ENCODE data around the gene BIK. TPM values are rescaled to one million over a fixed set of nuclear protein-coding genes. Genes with fewer than 3 reads are reported as not detected.

BIK gene
- total RNA-seq, 1 donor from 2014 or later, result 0.97 TPM

DNA sequence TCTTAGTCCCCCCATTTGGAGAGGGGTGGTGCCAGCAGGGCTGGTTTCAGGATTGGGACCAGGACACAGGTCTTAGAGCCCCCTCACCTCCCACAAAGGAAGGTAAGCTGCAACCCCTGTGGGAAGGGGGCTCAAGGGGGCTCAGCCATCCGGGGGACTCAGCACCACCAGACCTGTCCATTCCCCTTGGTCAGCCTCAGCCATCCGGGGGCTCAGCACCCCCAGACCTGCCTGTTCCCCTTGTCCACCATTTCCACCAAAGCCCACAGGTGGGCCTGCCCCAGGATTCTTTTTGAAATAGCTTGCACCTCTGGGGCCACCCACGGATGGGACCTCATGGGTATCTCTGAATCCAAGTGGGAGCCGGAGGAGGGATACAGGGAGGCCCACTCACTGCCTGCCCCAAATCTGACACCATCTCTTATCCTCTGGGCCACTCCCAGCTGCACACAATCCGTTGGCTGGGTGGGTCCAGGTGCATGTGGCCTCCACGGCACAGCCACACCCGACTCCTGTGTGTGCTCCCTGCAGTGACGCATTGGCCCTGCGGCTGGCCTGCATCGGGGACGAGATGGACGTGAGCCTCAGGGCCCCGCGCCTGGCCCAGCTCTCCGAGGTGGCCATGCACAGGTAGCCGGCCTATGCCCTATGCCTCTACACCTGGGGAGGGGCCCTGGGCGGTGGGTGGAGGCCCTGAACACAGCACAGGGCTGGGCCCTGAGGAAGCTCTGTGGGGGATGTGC lies 16.8 kb downstream of the BIK start:
- DNase-seq (ENCODE audit: low spot score), result no peak
- Mint-ChIP-seq H3K36me3 (ENCODE audit: low read depth, unreplicated experiment) (peaks cover 4% of the 10 kb centered on the region), H3K27ac (ENCODE audit: unreplicated experiment) (no peak overlapping the region), H3K4me3 (ENCODE audit: unreplicated experiment) (no peak overlapping the region), H3K4me1 (ENCODE audit: unreplicated experiment) (peaks cover 9% of the 10 kb centered on the region), H3K9me3 (ENCODE audit: unreplicated experiment) (no peaks in the 10 kb centered on the region), H3K27me3 (ENCODE audit: unreplicated experiment) (peaks cover 5% of the 10 kb centered on the region)
- TF ChIP-seq, protein P1, sequence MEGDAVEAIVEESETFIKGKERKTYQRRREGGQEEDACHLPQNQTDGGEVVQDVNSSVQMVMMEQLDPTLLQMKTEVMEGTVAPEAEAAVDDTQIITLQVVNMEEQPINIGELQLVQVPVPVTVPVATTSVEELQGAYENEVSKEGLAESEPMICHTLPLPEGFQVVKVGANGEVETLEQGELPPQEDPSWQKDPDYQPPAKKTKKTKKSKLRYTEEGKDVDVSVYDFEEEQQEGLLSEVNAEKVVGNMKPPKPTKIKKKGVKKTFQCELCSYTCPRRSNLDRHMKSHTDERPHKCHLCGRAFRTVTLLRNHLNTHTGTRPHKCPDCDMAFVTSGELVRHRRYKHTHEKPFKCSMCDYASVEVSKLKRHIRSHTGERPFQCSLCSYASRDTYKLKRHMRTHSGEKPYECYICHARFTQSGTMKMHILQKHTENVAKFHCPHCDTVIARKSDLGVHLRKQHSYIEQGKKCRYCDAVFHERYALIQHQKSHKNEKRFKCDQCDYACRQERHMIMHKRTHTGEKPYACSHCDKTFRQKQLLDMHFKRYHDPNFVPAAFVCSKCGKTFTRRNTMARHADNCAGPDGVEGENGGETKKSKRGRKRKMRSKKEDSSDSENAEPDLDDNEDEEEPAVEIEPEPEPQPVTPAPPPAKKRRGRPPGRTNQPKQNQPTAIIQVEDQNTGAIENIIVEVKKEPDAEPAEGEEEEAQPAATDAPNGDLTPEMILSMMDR (IDR thresholded peaks at IDR 0.05; ENCODE audit: unreplicated experiment), result no peak

DNA sequence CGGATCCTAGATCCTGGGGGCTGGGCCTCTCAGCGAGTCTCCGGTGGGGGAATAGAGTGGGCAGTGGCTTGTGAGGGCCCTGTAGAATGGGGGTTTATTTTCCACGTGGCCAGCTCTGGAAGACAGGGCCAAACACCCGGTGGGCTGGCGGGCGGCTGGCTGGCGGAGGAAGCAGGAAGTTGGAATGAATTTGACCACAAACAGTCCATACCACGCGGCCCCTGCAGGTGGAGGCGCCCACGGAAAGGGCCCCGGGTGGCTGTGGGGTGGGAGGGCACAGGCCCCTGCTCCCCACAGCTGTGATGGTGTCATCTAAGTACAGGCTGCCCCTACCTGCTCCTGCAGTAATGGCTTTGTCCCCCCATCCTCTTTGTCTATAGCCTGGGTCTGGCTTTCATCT lies 17.6 kb downstream of the BIK start:
- Mint-ChIP-seq H3K9me3 (ENCODE audit: unreplicated experiment) (no peaks in the 10 kb centered on the region), H3K36me3 (ENCODE audit: low read depth, unreplicated experiment) (peaks cover 4% of the 10 kb centered on the region), H3K27ac (ENCODE audit: unreplicated experiment) (no peak overlapping the region), H3K27me3 (ENCODE audit: unreplicated experiment) (peaks cover 5% of the 10 kb centered on the region), H3K4me1 (ENCODE audit: unreplicated experiment) (peaks cover 9% of the 10 kb centered on the region), H3K4me3 (ENCODE audit: unreplicated experiment) (no peak overlapping the region)
- TF ChIP-seq, protein P1 (IDR thresholded peaks at IDR 0.05; ENCODE audit: unreplicated experiment), result no peak
- DNase-seq (ENCODE audit: low spot score), result no peak

DNA sequence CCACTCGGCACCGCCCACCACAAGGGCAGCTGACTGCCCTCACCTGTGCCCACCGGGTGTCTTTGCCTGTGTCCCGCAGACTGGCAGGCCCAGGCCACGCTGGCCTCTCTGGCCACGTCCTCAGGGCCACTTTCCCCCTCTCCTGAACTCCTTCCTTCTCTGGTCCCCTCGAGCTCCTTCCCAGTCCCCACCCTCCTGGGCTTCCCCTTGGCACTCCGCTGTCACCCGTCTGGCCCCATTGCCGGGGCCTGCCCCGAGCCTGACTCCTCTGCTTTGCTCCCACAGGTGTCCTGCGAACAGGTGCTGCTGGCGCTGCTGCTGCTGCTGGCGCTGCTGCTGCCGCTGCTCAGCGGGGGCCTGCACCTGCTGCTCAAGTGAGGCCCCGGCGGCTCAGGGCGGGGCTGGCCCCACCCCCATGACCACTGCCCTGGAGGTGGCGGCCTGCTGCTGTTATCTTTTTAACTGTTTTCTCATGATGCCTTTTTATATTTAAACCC lies 18.4 kb downstream of the BIK start:
- Mint-ChIP-seq H3K9me3 (ENCODE audit: unreplicated experiment) (no peaks in the 10 kb centered on the region), H3K4me3 (ENCODE audit: unreplicated experiment) (no peak overlapping the region), H3K36me3 (ENCODE audit: low read depth, unreplicated experiment) (peaks cover 11% of the 10 kb centered on the region), H3K27ac (ENCODE audit: unreplicated experiment) (no peak overlapping the region), H3K4me1 (ENCODE audit: unreplicated experiment) (peaks cover 9% of the 10 kb centered on the region), H3K27me3 (ENCODE audit: unreplicated experiment) (peaks cover 5% of the 10 kb centered on the region)
- TF ChIP-seq, protein P1 (IDR thresholded peaks at IDR 0.05; ENCODE audit: unreplicated experiment), result no peak
- no peak for DNase-seq (ENCODE audit: low spot score)

DNA sequence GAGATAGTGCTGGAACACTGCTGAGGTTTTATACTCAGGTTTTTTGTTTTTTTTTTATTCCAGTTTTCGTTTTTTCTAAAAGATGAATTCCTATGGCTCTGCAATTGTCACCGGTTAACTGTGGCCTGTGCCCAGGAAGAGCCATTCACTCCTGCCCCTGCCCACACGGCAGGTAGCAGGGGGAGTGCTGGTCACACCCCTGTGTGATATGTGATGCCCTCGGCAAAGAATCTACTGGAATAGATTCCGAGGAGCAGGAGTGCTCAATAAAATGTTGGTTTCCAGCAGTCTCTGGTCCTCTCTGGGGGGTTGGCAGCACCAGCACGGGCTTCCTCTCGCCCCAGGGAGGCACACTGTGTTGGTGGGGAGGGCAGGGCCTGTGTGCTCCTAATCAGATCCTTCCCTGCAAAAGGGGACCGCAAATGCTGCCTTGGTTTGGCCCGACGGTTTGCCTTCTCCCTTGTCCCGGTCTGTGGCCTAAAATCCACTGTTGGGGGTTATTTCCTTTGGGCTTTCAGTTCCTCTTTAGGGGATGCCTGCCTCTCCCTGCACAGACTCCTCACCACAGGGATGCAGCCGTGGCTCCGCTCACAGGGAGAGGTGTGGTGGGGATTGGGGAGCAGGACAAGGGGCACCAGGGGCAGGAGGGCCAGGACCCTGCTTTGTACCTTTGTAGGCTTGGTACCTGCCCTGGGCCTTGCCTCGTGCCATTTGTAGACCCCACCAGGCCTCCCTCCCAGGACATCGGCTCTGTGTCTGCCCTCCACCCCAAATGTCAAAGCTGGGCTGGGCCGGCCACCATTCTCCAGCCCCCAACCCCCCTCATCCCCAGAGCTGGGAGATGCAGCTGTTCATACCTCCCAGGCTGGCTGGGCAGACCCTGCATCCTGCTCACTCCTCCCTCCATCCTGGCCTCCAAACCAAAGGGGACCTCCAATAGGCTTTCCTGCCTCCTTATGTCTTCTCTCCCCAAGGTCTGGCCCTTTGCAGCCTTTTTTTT lies 19.2 kb downstream of the BIK start:
- Mint-ChIP-seq H3K27me3 (ENCODE audit: unreplicated experiment) (peaks cover 5% of the 10 kb centered on the region), H3K36me3 (ENCODE audit: low read depth, unreplicated experiment) (peaks cover 12% of the 10 kb centered on the region), H3K4me3 (ENCODE audit: unreplicated experiment) (no peak overlapping the region), H3K27ac (ENCODE audit: unreplicated experiment) (no peak overlapping the region), H3K9me3 (ENCODE audit: unreplicated experiment) (no peaks in the 10 kb centered on the region), H3K4me1 (ENCODE audit: unreplicated experiment) (peaks cover 9% of the 10 kb centered on the region)
- DNase-seq (ENCODE audit: low spot score), result no peak
- TF ChIP-seq, protein P1 (IDR thresholded peaks at IDR 0.05; ENCODE audit: unreplicated experiment), result no peak
